HFFc6 (cell line): ENCODE results near the gene GPR35. TPM values are rescaled to one million over a fixed set of nuclear protein-coding genes. Genes with fewer than 3 reads are reported as not detected.

Experiments used
- DNase-seq: peaks from one replicate; pipeline ENCODE4 v3.0.0-alpha.2; 2018
- H3K27ac Mint-ChIP-seq: 2 replicates; pipeline ENCODE4 v1.8.0; 2020; ENCODE audit warnings: mild to moderate bottlenecking, mixed read lengths
- H3K27me3 Mint-ChIP-seq: 2 replicates; pipeline ENCODE4 v1.8.0; 2021; ENCODE audit warnings: mild to moderate bottlenecking, moderate library complexity, mixed read lengths; ENCODE audit not compliant: insufficient read depth
- H3K36me3 Mint-ChIP-seq: 2 replicates; pipeline ENCODE4 v1.8.0; 2021; ENCODE audit warnings: low read depth, mixed read lengths
- H3K4me1 Mint-ChIP-seq: 2 replicates; pipeline ENCODE4 v1.8.0; 2020; ENCODE audit warnings: low read depth, mixed read lengths
- H3K4me3 Mint-ChIP-seq: 2 replicates; pipeline ENCODE4 v1.8.0; 2020; ENCODE audit warnings: mild to moderate bottlenecking, moderate library complexity, mixed read lengths
- H3K9me3 Mint-ChIP-seq: 2 replicates; pipeline ENCODE4 v1.8.0; 2020; ENCODE audit warnings: mild to moderate bottlenecking, mixed read lengths
- total RNA-seq, 6 experiments: library from RNA; stranded (reverse); fragmentation: NEBNext Ultra II Directional; extraction: Animal tissue kit (Norgen Biotek cat#: 25700); gene quantifications; 2 replicates in 1 of 6; 3 replicates in 5 of 6; pipeline ENCODE4 v1.2.3, GENCODE V29; 2021
- TF ChIP-seq, protein P1 (sequence below): fragments of 200-600 bp; sonication (generic); IDR thresholded peaks from 2 replicates; pipeline ENCODE4 v1.5.0; 2021; ENCODE audit warnings: antibody characterized with exemption, mild to moderate bottlenecking

The GPR35 gene
- total RNA-seq, 6 experiments from 2014 or later: 0.11 to 0.28 (median 0.14) TPM; not detected in 3

DNA sequence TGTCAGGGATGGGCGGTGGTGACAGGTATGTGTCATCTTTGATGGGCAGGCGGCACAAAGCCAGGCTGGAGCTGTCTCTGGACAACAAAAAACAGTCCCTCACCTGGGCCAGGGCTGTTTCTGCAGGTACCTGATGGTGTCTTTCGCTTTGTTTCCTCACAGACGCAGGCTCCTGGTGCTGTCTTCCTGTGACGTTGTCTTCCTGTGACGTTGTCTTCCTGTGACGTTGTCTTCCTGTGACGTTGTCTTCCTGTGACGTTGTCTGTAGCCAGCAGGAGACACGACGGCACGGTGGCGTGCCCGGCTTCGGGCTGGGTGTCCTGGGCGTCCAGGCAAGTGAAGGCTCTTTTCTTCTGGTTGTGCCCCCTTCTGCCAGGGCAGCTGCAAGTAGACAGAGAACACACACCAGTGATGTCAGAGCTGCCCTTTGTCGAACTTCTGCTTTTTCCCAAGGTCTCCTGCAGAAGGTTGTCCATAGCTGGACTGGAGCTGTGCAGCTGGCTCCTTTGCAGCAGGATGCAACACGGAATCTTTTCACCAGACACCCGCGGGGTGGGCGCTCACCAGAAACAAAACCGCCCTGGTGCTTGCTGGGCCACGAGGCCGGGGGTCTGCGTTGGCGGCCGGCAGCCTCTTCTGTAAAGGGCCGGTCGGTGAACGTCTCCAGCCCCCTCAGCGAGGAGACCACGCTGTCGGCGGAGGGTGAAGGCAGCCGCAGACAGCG is 21.1 kb downstream of the GPR35 start:
- no peaks in the 10 kb centered on the region for H3K9me3 Mint-ChIP-seq
- TF ChIP-seq, protein P1, sequence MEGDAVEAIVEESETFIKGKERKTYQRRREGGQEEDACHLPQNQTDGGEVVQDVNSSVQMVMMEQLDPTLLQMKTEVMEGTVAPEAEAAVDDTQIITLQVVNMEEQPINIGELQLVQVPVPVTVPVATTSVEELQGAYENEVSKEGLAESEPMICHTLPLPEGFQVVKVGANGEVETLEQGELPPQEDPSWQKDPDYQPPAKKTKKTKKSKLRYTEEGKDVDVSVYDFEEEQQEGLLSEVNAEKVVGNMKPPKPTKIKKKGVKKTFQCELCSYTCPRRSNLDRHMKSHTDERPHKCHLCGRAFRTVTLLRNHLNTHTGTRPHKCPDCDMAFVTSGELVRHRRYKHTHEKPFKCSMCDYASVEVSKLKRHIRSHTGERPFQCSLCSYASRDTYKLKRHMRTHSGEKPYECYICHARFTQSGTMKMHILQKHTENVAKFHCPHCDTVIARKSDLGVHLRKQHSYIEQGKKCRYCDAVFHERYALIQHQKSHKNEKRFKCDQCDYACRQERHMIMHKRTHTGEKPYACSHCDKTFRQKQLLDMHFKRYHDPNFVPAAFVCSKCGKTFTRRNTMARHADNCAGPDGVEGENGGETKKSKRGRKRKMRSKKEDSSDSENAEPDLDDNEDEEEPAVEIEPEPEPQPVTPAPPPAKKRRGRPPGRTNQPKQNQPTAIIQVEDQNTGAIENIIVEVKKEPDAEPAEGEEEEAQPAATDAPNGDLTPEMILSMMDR: no peak
- no peaks in the 10 kb centered on the region for H3K4me1 Mint-ChIP-seq
- no peak overlapping the region for H3K4me3 Mint-ChIP-seq
- no peaks in the 10 kb centered on the region for H3K36me3 Mint-ChIP-seq
- peaks cover 46% of the 10 kb centered on the region for H3K27me3 Mint-ChIP-seq
- no peak overlapping the region for H3K27ac Mint-ChIP-seq
- DNase-seq: no peak

GRCh38 chr2:240646900-240647502 is 21.7 kb downstream of the GPR35 start:
- TF ChIP-seq, protein P1: no peak
- no peaks in the 10 kb centered on the region for H3K4me1 Mint-ChIP-seq
- DNase-seq: no peak
- peaks cover 53% of the 10 kb centered on the region for H3K27me3 Mint-ChIP-seq
- no peaks in the 10 kb centered on the region for H3K9me3 Mint-ChIP-seq
- H3K4me3 Mint-ChIP-seq: no peak overlapping the region
- no peaks in the 10 kb centered on the region for H3K36me3 Mint-ChIP-seq
- no peak overlapping the region for H3K27ac Mint-ChIP-seq

DNA sequence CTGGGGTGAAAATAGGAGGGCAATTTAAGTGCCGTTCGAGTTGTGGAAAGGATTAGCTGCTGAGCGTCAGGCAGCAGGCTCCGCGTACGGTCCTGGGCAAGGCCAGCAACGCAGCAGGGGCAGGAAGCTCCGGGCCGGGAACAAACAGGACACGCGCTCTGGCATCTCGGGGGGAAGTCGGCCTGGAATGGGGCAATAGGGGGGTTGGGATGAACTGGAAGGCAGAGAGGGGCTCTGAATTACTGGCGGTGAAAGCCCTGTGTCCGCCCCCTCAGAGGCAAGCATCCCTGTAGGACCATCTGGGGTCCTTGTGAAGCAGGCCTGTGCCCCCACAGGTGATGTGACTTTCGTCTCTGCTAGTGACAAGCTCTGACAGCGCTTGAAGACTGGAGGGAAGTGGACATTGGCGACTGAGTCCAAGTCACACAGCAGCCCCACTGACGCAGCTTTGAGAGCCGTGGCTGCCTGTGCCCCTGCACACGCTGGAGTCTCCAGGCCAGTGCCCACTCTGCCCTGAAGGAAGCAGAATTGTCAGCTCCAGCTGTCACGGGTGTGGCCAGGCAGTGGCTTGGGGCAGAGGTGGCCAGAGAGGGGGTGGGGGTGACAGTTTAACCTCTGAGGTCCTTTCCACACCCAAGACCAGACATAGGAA is 22.3 kb downstream of the GPR35 start:
- TF ChIP-seq, protein P1: no peak
- Mint-ChIP-seq H3K27me3 (peaks cover 55% of the 10 kb centered on the region), H3K27ac (no peak overlapping the region), H3K4me3 (no peak overlapping the region), H3K36me3 (no peaks in the 10 kb centered on the region), H3K9me3 (no peaks in the 10 kb centered on the region), H3K4me1 (no peaks in the 10 kb centered on the region)
- DNase-seq: no peak

- no peaks in the 10 kb centered on the region for H3K4me1 Mint-ChIP-seq
- no peaks in the 10 kb centered on the region for H3K36me3 Mint-ChIP-seq
- H3K27ac Mint-ChIP-seq: no peak overlapping the region
- peaks cover 58% of the 10 kb centered on the region for H3K27me3 Mint-ChIP-seq
- H3K4me3 Mint-ChIP-seq: no peak overlapping the region
- no peaks in the 10 kb centered on the region for H3K9me3 Mint-ChIP-seq
- TF ChIP-seq, protein P1: no peak
- DNase-seq: no peak
These were observed 22.9 kb downstream of the GPR35 start for GRCh38 chr2:240648155-240648649.

- H3K27ac Mint-ChIP-seq: no peak overlapping the region
- TF ChIP-seq, protein P1: no peak
- H3K9me3 Mint-ChIP-seq: no peaks in the 10 kb centered on the region
- H3K27me3 Mint-ChIP-seq: peaks cover 57% of the 10 kb centered on the region
- no peak for DNase-seq
- H3K36me3 Mint-ChIP-seq: no peaks in the 10 kb centered on the region
- no peaks in the 10 kb centered on the region for H3K4me1 Mint-ChIP-seq
- H3K4me3 Mint-ChIP-seq: no peak overlapping the region
These were observed 23.5 kb downstream of the GPR35 start for GRCh38 chr2:240648650-240649275.
